K562 (cell line): ENCODE data around the gene EXOC3.

Experiments
- DDX20 ChIP-seq: fragments of 450-650 bp; IDR thresholded peaks from 2 replicates; pipeline ENCODE4 v1.6.1; 2016; ENCODE audit warnings: missing genetic modification characterization, low read depth, mild to moderate bottlenecking, missing compliant biosample characterization, moderate library complexity
- POLR2A ChIP-seq: fragments of 450-650 bp; conservative IDR thresholded peaks from 2 replicates; pipeline ENCODE4 v1.6.1; 2016
- TEAD1 ChIP-seq, 2 experiments: fragments of 450-650 bp in 1 of 2; sonication (generic) in 1 of 2; formaldehyde crosslinking; IDR thresholded peaks; 2 replicates each; pipeline versions ENCODE4 v1.4.0 to v1.8.0; 2020 to 2022; ENCODE audit warnings: mild to moderate bottlenecking in 2 of 2, missing genetic modification reagents in 1 of 2

- TF ChIP-seq TEAD1 (CRISPR knock-in tag; IDR thresholded peaks at IDR 0.05) (no peak), POLR2A (no peak), DDX20 (tag) (no peak)
Observed at GRCh38 chr5:494667-495255, 51.8 kb downstream of the EXOC3 start.
